ENCODE measurements around the gene NEK4.

The NEK4 gene

DNA sequence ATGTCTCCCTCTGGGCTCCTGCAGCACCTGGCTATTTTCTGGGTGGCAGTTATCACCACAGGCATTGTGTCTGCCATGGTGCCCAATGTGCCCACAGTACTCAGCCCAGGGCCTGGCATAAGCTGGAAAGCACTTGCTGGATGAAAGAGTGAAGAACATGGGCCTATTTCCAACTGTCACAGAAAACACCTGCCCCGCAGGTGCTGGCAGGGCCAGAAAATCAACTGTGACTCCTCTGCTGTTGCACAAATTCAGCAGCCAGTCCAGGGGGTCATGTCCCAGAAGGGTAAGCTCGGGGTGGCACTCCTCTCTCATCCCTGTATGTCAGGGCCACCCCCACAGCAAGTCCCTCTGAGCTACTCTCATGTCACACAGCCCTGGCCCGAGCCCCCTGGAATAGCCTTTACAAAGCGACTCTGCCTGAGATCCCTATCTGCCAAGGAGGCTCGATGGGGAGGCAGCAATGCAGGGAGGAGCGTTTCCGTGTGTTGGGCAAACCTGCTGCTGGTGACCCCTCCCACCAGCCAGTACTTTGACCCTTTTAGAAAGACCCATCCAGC is 40.8 kb upstream of the NEK4 start:
- DNase-seq (ENCODE audit: low spot score): no peak
- H3K27ac ChIP-seq: no peak overlapping the region
- TF ChIP-seq, protein P1, sequence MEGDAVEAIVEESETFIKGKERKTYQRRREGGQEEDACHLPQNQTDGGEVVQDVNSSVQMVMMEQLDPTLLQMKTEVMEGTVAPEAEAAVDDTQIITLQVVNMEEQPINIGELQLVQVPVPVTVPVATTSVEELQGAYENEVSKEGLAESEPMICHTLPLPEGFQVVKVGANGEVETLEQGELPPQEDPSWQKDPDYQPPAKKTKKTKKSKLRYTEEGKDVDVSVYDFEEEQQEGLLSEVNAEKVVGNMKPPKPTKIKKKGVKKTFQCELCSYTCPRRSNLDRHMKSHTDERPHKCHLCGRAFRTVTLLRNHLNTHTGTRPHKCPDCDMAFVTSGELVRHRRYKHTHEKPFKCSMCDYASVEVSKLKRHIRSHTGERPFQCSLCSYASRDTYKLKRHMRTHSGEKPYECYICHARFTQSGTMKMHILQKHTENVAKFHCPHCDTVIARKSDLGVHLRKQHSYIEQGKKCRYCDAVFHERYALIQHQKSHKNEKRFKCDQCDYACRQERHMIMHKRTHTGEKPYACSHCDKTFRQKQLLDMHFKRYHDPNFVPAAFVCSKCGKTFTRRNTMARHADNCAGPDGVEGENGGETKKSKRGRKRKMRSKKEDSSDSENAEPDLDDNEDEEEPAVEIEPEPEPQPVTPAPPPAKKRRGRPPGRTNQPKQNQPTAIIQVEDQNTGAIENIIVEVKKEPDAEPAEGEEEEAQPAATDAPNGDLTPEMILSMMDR (IDR thresholded peaks at IDR 0.05): no peak
- H3K4me3 ChIP-seq: no peak overlapping the region

DNA sequence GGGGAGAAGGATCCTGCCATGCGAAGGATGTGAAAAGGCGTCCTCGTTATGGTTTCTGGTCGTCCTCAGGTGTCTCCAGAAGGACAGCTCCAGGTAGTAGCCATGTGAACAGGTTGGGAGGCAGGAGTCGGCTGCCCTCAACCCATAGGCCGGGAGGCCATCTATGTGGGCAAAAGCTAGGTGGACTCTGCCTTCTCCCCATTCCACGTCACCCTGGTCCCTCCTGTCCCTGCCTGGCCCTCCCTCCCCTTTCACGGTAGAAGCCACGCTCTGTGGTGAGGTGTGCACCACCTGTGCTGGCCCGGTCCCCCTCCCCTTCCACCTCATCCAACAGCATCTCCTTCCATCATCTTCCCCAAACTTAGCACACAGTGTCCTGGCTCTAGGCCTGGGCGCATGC is 40.2 kb upstream of the NEK4 start:
- TF ChIP-seq, protein P1 (IDR thresholded peaks at IDR 0.05): no peak
- no peak overlapping the region for H3K4me3 ChIP-seq

DNA sequence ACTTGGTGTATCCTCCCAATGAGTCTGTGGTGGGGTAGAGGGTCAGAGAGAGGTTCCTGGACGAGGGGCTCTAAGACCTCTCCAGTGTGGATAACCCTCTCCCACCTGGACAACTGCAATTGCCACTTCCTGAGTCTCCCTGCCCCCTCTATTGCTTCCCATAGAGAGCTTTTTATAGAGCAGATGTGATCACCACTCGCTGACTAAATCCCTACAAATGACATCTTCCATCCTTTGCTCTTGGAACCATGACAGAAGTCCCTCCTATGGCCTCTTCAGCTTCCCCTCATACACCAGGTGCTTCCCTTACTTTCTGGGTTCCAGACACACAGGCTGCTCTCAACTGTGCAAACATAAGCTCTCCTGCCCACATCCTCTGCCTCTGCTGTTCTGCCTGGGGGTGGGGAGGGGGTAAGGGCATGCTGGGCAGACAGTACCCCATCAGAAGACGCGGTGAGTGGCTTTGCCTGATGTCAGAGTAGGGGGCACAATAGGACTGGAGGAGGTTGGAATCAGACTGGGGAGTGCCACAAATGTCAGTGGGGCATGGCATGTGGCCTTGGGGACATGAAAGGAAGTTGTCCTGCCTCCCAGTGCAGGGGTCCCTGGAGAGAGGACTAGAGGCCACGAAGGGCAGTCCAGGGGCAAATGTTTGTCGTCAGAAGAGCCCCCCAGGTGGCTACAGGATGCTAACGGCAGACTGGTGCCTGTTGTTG is 39.1 kb upstream of the NEK4 start:
- H3K27ac ChIP-seq: no peak overlapping the region
- no peak overlapping the region for H3K4me3 ChIP-seq
- no peak for DNase-seq (ENCODE audit: low spot score)
- TF ChIP-seq, protein P1 (IDR thresholded peaks at IDR 0.05): no peak

More for the DNA sequence above, 40.2 kb upstream of the NEK4 start:
- no peak for DNase-seq (ENCODE audit: low spot score)
- no peak overlapping the region for H3K27ac ChIP-seq

DNA sequence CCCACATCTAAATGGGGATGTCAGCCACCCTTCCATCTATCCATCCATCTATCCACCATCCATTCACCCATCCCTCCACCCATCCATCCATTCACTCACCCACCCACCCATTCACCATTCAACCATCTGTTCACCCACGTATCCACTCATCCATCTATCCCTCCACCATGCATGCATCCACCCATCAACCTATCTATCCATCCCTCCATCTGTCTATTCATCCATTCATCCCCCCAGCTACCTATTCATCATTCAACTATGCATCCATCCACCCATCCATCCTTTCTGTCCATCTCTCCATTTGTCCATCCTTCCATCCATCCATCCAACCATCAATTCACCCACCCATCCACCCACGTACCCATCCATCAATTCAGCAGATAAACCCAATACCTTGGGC is 38.4 kb upstream of the NEK4 start:
- DNase-seq (ENCODE audit: low spot score): no peak
- no peak overlapping the region for H3K4me3 ChIP-seq
- H3K27ac ChIP-seq: no peak overlapping the region
- TF ChIP-seq, protein P1 (IDR thresholded peaks at IDR 0.05): no peak

DNA sequence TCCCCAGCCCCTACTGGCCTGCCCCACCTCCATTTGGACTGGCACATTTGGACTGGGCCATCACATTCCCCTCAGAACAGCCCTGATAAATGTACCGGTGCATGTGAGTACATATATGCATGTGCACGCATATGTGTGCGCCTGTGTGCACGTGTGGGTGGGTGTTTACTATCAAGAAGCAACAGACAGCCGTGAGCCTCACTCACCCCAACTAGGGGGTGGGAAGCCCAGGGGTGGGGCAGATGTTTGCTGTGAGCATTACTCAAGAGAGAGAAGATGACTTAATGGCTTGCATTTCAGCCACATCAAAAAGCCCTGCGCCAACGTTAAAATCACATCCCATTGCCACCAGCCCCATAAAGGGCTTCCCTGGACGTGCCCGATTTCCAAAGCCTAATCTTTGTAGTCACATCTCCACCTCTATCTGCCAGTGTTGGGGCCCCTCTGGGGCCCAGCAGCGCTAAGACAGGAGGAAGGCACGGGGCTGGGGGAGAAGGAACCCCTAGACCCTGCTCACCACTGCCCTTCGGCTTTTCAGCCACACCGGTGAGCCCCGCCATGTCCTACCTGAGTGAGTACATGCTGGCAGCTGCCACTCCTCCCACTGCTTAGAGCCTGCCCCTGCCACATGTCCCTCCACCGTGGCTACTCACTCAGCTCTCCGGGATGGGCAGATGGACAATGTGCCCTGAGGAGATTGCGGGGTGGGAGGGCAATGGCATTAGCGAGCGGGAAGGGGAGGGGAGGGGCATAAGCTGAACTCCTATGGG is 34.7 kb upstream of the NEK4 start:
- TF ChIP-seq, protein P1 (IDR thresholded peaks at IDR 0.05): no peak
- Histone ChIP-seq H3K4me3 (no peak overlapping the region), H3K27ac (no peak overlapping the region)
- DNase-seq (ENCODE audit: low spot score): no peak

DNA sequence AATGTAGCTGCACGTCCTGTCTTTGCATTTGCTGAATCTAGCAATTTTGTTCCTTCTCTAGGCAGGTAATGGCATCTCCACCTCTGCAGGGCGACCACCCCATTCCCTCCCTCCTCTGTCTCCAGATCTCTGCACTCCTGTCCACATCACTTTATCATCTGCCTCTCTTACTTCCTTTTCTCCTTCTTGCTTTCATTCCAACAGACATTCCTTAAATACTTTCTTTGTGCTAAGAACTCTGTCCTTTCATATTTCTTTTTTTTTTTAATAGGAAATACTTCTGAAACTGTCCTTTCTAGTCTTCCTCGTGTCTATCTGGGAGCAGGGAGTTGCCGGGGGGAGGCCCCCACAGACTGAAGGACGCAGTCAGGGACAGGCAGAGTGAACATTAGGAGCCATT is 31.1 kb upstream of the NEK4 start:
- Histone ChIP-seq H3K4me3 (no peak overlapping the region), H3K27ac (no peak overlapping the region)
- DNase-seq (ENCODE audit: low spot score): no peak
- TF ChIP-seq, protein P1 (IDR thresholded peaks at IDR 0.05): no peak
